HepG2 (cell line): Measurements from ENCODE around the gene RASSF7. TPM values are rescaled to one million over a fixed set of nuclear protein-coding genes. Genes with fewer than 3 reads are reported as not detected.

Experiments used
- ARID4A ChIP-seq: sonication (generic); formaldehyde crosslinking; IDR thresholded peaks from 2 replicates; pipeline ENCODE4 v1.5.0; 2020; ENCODE audit warnings: mild to moderate bottlenecking, missing genetic modification reagents, borderline replicate concordance
- CBFB ChIP-seq: sonication (generic); formaldehyde crosslinking; IDR thresholded peaks from 2 replicates; pipeline ENCODE4 v1.4.0; 2020; ENCODE audit warnings: missing genetic modification reagents
- HMGXB3 ChIP-seq: sonication (generic); formaldehyde crosslinking; IDR thresholded peaks from 2 replicates; pipeline ENCODE4 v1.4.0; 2020; ENCODE audit warnings: missing genetic modification reagents, borderline replicate concordance
- KDM1A ChIP-seq: IDR thresholded peaks from 2 replicates; pipeline ENCODE4 v1.6.1; 2016; ENCODE audit warnings: missing compliant biosample characterization
- SP1 ChIP-seq, 2 experiments: fragments of 450-650 bp in 1 of 2; sonication (generic) in 1 of 2; formaldehyde crosslinking in 1 of 2; IDR thresholded peaks; 2 replicates each; pipeline versions ENCODE4 v1.4.0 to v1.6.1; 2016 to 2020; ENCODE audit warnings: missing genetic modification reagents in 1 of 2
- TOE1 ChIP-seq: sonication (generic); formaldehyde crosslinking; IDR thresholded peaks from 2 replicates; pipeline ENCODE4 v1.4.0; 2020; ENCODE audit warnings: mild to moderate bottlenecking, missing genetic modification reagents
- ZBTB44 ChIP-seq: sonication (generic); formaldehyde crosslinking; IDR thresholded peaks from 2 replicates; pipeline ENCODE4 v1.4.0; 2020; ENCODE audit warnings: missing genetic modification reagents
- ZNF543 ChIP-seq: sonication (generic); formaldehyde crosslinking; IDR thresholded peaks from 2 replicates; pipeline ENCODE4 v1.4.0; 2020; ENCODE audit warnings: mild to moderate bottlenecking, missing genetic modification reagents
- ZNF614 ChIP-seq: IDR thresholded peaks from 2 replicates; pipeline ENCODE4 v1.6.1; 2018; ENCODE audit warnings: missing biosample characterization, missing genetic modification reagents, inconsistent platforms, borderline replicate concordance
- ZNF720 ChIP-seq: sonication (generic); formaldehyde crosslinking; IDR thresholded peaks from 2 replicates; pipeline ENCODE4 v1.4.0; 2020; ENCODE audit warnings: missing genetic modification reagents
- ZNF780A ChIP-seq: sonication (generic); formaldehyde crosslinking; IDR thresholded peaks from 2 replicates; pipeline ENCODE4 v1.8.0; 2022; ENCODE audit warnings: mild to moderate bottlenecking, missing genetic modification reagents, moderate library complexity
- polyA plus RNA-seq, 8 experiments: library from polyadenylated mRNA; depleted of rRNA in 3 of 8; stranded (reverse) in 7 of 8; unstranded in 1 of 8; fragments of >200 nt; fragmentation: Illumina TruSeq in 4 of 8; extraction: Trizol in 4 of 8; gene quantifications; 2 replicates each; pipeline versions ENCODE4 v1.2.1 to v1.2.3, GENCODE V29; 2011 to 2016; ENCODE audit warnings: low read depth in 4 of 8, missing spikeins in 1 of 8, mixed read lengths in 1 of 8; ENCODE audit not compliant: insufficient read depth in 1 of 8
- total RNA-seq, 5 experiments: library from RNA; depleted of rRNA; stranded (reverse); fragments of >200 nt; fragmentation: Illumina TruSeq; extraction: Trizol; gene quantifications; 2 replicates each; pipeline ENCODE4 v1.2.3, GENCODE V29; 2016; ENCODE audit warnings: low read depth in 1 of 5
- TF ChIP-seq, protein P1 (sequence below): sonication (generic); formaldehyde crosslinking; conservative IDR thresholded peaks from 2 replicates; pipeline ENCODE4 v1.4.0; 2020; ENCODE audit warnings: missing genetic modification reagents
- TF ChIP-seq, protein P2 (sequence below): sonication (generic); formaldehyde crosslinking; IDR thresholded peaks from 2 replicates; pipeline ENCODE4 v1.4.0; 2020; ENCODE audit warnings: missing genetic modification reagents

Gene RASSF7
- total and polyA plus RNA-seq, 2 of the 13 experiments (the other 11 are each of a cell fraction or from before 2014, with no cell fraction given): 20.2 to 28.6 TPM

GRCh38 chr11:568306-569157 is 7.8 kb downstream of the RASSF7 start (continued):
- TF ChIP-seq ARID4A (CRISPR knock-in tag) (no peak; the same call in 1 of the 2 replicates), ZNF720 (no peak), ZNF780A (no peak), HMGXB3 (no peak), ZNF543 (CRISPR knock-in tag) (no peak; the same call in 1 of the 2 replicates), CBFB (CRISPR knock-in tag) (no peak), KDM1A (CRISPR knock-in tag) (no peak), ZNF614 (no peak), TOE1 (CRISPR knock-in tag) (no peak), ZBTB44 (CRISPR knock-in tag) (no peak), SP1 (IDR thresholded peaks at IDR 0.05) (no peak), SP1 (CRISPR knock-in tag; IDR thresholded peaks at IDR 0.05) (peak; percentile 88)
- TF ChIP-seq, protein P1, sequence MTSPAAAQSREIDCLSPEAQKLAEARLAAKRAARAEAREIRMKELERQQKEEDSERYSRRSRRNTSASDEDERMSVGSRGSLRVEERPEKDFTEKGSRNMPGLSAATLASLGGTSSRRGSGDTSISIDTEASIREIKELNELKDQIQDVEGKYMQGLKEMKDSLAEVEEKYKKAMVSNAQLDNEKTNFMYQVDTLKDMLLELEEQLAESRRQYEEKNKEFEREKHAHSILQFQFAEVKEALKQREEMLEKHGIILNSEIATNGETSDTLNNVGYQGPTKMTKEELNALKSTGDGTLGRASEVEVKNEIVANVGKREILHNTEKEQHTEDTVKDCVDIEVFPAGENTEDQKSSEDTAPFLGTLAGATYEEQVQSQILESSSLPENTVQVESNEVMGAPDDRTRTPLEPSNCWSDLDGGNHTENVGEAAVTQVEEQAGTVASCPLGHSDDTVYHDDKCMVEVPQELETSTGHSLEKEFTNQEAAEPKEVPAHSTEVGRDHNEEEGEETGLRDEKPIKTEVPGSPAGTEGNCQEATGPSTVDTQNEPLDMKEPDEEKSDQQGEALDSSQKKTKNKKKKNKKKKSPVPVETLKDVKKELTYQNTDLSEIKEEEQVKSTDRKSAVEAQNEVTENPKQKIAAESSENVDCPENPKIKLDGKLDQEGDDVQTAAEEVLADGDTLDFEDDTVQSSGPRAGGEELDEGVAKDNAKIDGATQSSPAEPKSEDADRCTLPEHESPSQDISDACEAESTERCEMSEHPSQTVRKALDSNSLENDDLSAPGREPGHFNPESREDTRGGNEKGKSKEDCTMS (CRISPR knock-in tag): no peak
- TF ChIP-seq, protein P2, sequence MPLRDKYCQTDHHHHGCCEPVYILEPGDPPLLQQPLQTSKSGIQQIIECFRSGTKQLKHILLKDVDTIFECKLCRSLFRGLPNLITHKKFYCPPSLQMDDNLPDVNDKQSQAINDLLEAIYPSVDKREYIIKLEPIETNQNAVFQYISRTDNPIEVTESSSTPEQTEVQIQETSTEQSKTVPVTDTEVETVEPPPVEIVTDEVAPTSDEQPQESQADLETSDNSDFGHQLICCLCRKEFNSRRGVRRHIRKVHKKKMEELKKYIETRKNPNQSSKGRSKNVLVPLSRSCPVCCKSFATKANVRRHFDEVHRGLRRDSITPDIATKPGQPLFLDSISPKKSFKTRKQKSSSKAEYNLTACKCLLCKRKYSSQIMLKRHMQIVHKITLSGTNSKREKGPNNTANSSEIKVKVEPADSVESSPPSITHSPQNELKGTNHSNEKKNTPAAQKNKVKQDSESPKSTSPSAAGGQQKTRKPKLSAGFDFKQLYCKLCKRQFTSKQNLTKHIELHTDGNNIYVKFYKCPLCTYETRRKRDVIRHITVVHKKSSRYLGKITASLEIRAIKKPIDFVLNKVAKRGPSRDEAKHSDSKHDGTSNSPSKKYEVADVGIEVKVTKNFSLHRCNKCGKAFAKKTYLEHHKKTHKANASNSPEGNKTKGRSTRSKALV (CRISPR knock-in tag): no peak
